Cortex of kidney (tissue), 1 donor: ENCODE results near the gene AP1M1.

Source experiments
- DNase-seq: peaks from one replicate; lab custom pipeline; 2025; lab: John Stamatoyannopoulos, UW

Gene AP1M1

GRCh38 chr19:16232127-16232526 is 34.4 kb downstream of the AP1M1 start:
- no peak for DNase-seq

GRCh38 chr19:16232568-16232967 is 34.9 kb downstream of the AP1M1 start:
- no peak for DNase-seq

- no peak for DNase-seq
These were observed 35.5 kb downstream of the AP1M1 start for GRCh38 chr19:16233081-16233776.

GRCh38 chr19:16233836-16234551 is 36.3 kb downstream of the AP1M1 start:
- DNase-seq: no peak

GRCh38 chr19:16234552-16235445 is 37.1 kb downstream of the AP1M1 start:
- DNase-seq: no peak

- DNase-seq: no peak
These were observed 38.3 kb downstream of the AP1M1 start for GRCh38 chr19:16235811-16236652.

GRCh38 chr19:16244091-16244490 is 46.4 kb downstream of the AP1M1 start:
- no peak for DNase-seq

- no peak for DNase-seq
These were observed 49.9 kb downstream of the AP1M1 start for GRCh38 chr19:16247353-16248182.

GRCh38 chr19:16248380-16249023 is 50.8 kb downstream of the AP1M1 start:
- no peak for DNase-seq

GRCh38 chr19:16249826-16250404 is 52.2 kb downstream of the AP1M1 start:
- DNase-seq: no peak

GRCh38 chr19:16252459-16253205 is 54.9 kb downstream of the AP1M1 start:
- DNase-seq: no peak

GRCh38 chr19:16254851-16255408 is 57.2 kb downstream of the AP1M1 start:
- no peak for DNase-seq

GRCh38 chr19:16257509-16258002 is 59.8 kb downstream of the AP1M1 start:
- DNase-seq: no peak

GRCh38 chr19:16258440-16258903 is 60.8 kb downstream of the AP1M1 start:
- DNase-seq: no peak

GRCh38 chr19:16259385-16260159 is 61.9 kb downstream of the AP1M1 start:
- DNase-seq: no peak

GRCh38 chr19:16260160-16260811 is 62.6 kb downstream of the AP1M1 start:
- no peak for DNase-seq

GRCh38 chr19:16260812-16261161 is 63.1 kb downstream of the AP1M1 start:
- DNase-seq: no peak
